ENCODE measurements around the gene ZSCAN5B.

DNA sequence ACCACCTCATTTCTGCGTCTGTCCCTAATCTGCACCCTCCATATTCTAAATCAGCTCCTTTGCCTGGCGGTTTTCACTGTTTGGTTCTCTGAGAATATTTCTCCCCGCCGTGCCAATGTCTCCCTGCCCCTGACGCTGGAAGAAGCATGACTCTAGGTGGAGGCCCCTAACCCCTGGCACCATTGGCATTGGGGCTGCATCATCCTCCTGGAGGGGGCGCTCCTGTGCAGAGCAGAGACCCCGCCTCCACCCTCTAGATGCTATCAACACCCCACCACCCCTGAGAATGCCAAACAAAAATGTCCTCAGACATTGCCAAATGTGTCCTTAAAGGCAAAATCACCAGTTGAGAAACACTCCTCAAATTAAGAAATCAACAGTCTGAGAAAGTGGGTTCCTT lies 6.5 kb downstream of the ZSCAN5B start:
- TF ChIP-seq, protein P1, sequence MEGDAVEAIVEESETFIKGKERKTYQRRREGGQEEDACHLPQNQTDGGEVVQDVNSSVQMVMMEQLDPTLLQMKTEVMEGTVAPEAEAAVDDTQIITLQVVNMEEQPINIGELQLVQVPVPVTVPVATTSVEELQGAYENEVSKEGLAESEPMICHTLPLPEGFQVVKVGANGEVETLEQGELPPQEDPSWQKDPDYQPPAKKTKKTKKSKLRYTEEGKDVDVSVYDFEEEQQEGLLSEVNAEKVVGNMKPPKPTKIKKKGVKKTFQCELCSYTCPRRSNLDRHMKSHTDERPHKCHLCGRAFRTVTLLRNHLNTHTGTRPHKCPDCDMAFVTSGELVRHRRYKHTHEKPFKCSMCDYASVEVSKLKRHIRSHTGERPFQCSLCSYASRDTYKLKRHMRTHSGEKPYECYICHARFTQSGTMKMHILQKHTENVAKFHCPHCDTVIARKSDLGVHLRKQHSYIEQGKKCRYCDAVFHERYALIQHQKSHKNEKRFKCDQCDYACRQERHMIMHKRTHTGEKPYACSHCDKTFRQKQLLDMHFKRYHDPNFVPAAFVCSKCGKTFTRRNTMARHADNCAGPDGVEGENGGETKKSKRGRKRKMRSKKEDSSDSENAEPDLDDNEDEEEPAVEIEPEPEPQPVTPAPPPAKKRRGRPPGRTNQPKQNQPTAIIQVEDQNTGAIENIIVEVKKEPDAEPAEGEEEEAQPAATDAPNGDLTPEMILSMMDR (IDR thresholded peaks at IDR 0.05): no peak
- TF ChIP-seq POLR2A (IDR thresholded peaks at IDR 0.05): no peak

Data from heart left ventricle (tissue), 13 donors.